H9 (cell line): Measurements from ENCODE around the gene YDJC. TPM values are rescaled to one million over a fixed set of nuclear protein-coding genes. Genes with fewer than 3 reads are reported as not detected.

Source experiments
- DNase-seq: peaks from one replicate; pipeline ENCODE4 v3.0.0-alpha.2; 2017
- H2AFZ ChIP-seq: one replicate; pipeline ENCODE4 v1.6.1; 2013; ENCODE audit warnings: mild to moderate bottlenecking, low read length, control low read depth, moderate library complexity
- H2AK5ac ChIP-seq: 2 replicates; pipeline ENCODE4 v1.6.1; 2013; ENCODE audit warnings: low read length, control low read depth, mixed read lengths; ENCODE audit not compliant: insufficient read length
- H2BK120ac ChIP-seq: one replicate; pipeline ENCODE4 v1.6.1; 2013; ENCODE audit warnings: low read depth, mild to moderate bottlenecking, low read length, control low read depth, inconsistent platforms; ENCODE audit not compliant: poor library complexity, severe bottlenecking
- H2BK12ac ChIP-seq: 2 replicates; pipeline ENCODE4 v1.6.1; 2013; ENCODE audit warnings: low read length, control low read depth, mixed read lengths, low read depth; ENCODE audit not compliant: insufficient read length
- H2BK15ac ChIP-seq: 2 replicates; pipeline ENCODE4 v1.6.1; 2013; ENCODE audit warnings: low read depth, low read length, control low read depth
- H2BK20ac ChIP-seq: one replicate; pipeline ENCODE4 v1.6.1; 2013; ENCODE audit warnings: low read depth, mild to moderate bottlenecking, low read length, control low read depth, inconsistent platforms; ENCODE audit not compliant: poor library complexity, severe bottlenecking
- H2BK5ac ChIP-seq: 2 replicates; pipeline ENCODE4 v1.6.1; 2013; ENCODE audit warnings: low read length, control low read depth, mixed read lengths; ENCODE audit not compliant: insufficient read length
- H3K14ac ChIP-seq: 2 replicates; pipeline ENCODE4 v1.6.1; 2013; ENCODE audit warnings: low read length, control low read depth; ENCODE audit not compliant: insufficient read depth
- H3K18ac ChIP-seq: 2 replicates; pipeline ENCODE4 v1.6.1; 2013; ENCODE audit warnings: low read depth, mild to moderate bottlenecking, mixed read lengths, low read length, control low read depth; ENCODE audit not compliant: insufficient read length
- H3K23ac ChIP-seq: 2 replicates; pipeline ENCODE4 v1.6.1; 2013; ENCODE audit warnings: low read length, control low read depth, mixed read lengths, low read depth; ENCODE audit not compliant: insufficient read length
- H3K23me2 ChIP-seq: 2 replicates; pipeline ENCODE4 v1.6.1; 2013; ENCODE audit warnings: low read depth, mild to moderate bottlenecking, mixed read lengths, low read length, control low read depth; ENCODE audit not compliant: insufficient read length, poor library complexity, severe bottlenecking
- H3K27ac ChIP-seq: 2 replicates; pipeline ENCODE4 v1.5.1; 2013; ENCODE audit warnings: low read length, control low read depth, mixed read lengths, low read depth; ENCODE audit not compliant: insufficient read length
- H3K27me3 ChIP-seq: 2 replicates; pipeline ENCODE4 v1.6.1; 2013; ENCODE audit warnings: low read length, control low read depth, inconsistent platforms; ENCODE audit not compliant: insufficient read depth
- H3K4ac ChIP-seq: 2 replicates; pipeline ENCODE4 v1.6.1; 2013; ENCODE audit warnings: low read depth, mild to moderate bottlenecking, control low read depth, inconsistent platforms, low read length, moderate library complexity
- H3K4me1 ChIP-seq: 2 replicates; pipeline ENCODE4 v1.6.1; 2013; ENCODE audit warnings: low read length, control low read depth, inconsistent platforms; ENCODE audit not compliant: insufficient read depth
- H3K4me2 ChIP-seq: 2 replicates; pipeline ENCODE4 v1.6.1; 2013; ENCODE audit warnings: low read length, control low read depth, mixed read lengths; ENCODE audit not compliant: insufficient read length, insufficient read depth
- H3K56ac ChIP-seq: 2 replicates; pipeline ENCODE4 v1.6.1; 2013; ENCODE audit warnings: low read depth, mild to moderate bottlenecking, mixed read lengths, low read length, control low read depth; ENCODE audit not compliant: insufficient read length
- H3K79me1 ChIP-seq: 2 replicates; pipeline ENCODE4 v1.6.1; 2013; ENCODE audit warnings: low read depth, mild to moderate bottlenecking, moderate library complexity, low read length, control low read depth, inconsistent platforms; ENCODE audit not compliant: insufficient read depth, poor library complexity, severe bottlenecking
- H3K79me2 ChIP-seq: 2 replicates; pipeline ENCODE4 v1.6.1; 2013; ENCODE audit warnings: low read length, control low read depth, inconsistent platforms; ENCODE audit not compliant: insufficient read depth
- H3K9ac ChIP-seq: 2 replicates; pipeline ENCODE4 v1.6.1; 2013; ENCODE audit warnings: low read length, control low read depth, mixed read lengths; ENCODE audit not compliant: insufficient read length; ENCODE audit errors: extremely low read depth
- H3K9me3 ChIP-seq: one replicate; pipeline ENCODE4 v1.6.1; 2013; ENCODE audit warnings: low read depth, low read length, inconsistent platforms; ENCODE audit not compliant: control insufficient read depth
- H3T11ph ChIP-seq: one replicate; pipeline ENCODE4 v1.6.1; 2013; ENCODE audit warnings: mild to moderate bottlenecking, low read length, control low read depth, inconsistent platforms
- H4K20me1 ChIP-seq: one replicate; pipeline ENCODE4 v1.6.1; 2013; ENCODE audit not compliant: control insufficient read depth, insufficient read length, insufficient read depth
- H4K5ac ChIP-seq: 2 replicates; pipeline ENCODE4 v1.6.1; 2013; ENCODE audit warnings: low read depth, mild to moderate bottlenecking, mixed read lengths, low read length, control low read depth; ENCODE audit not compliant: insufficient read length
- H4K8ac ChIP-seq: replicated peaks from 2 replicates; pipeline ENCODE4 v1.6.1; 2013; ENCODE audit warnings: low read length, control low read depth, mixed read lengths, low read depth; ENCODE audit not compliant: insufficient read length
- H4K91ac ChIP-seq: 2 replicates; pipeline ENCODE4 v1.6.1; 2013; ENCODE audit warnings: low read depth, mild to moderate bottlenecking, moderate library complexity, mixed read lengths, low read length, control low read depth; ENCODE audit not compliant: insufficient read length
- H3K27ac Mint-ChIP-seq, 3 experiments: 2 replicates in 2 of 3; 3 replicates in 1 of 3; pipeline ENCODE4 v1.8.0; 2020 to 2021; ENCODE audit warnings: mixed read lengths in 3 of 3, mild to moderate bottlenecking in 1 of 3, moderate library complexity in 1 of 3
- H3K27me3 Mint-ChIP-seq: 2 replicates; pipeline ENCODE4 v1.8.0; 2021; ENCODE audit warnings: low read depth, mild to moderate bottlenecking, moderate library complexity, mixed read lengths
- H3K36me3 Mint-ChIP-seq, 3 experiments: 2 replicates in 2 of 3; 3 replicates in 1 of 3; pipeline ENCODE4 v1.8.0; 2020 to 2021; ENCODE audit warnings: low read depth in 3 of 3, mixed read lengths in 3 of 3; ENCODE audit not compliant: insufficient read depth in 1 of 3
- H3K4me1 Mint-ChIP-seq, 2 experiments: 2 replicates each; pipeline ENCODE4 v1.8.0; 2020; ENCODE audit warnings: mixed read lengths in 2 of 2
- H3K4me3 Mint-ChIP-seq, 2 experiments: 2 replicates in 1 of 2; 3 replicates in 1 of 2; pipeline ENCODE4 v1.8.0; 2020 to 2021; ENCODE audit warnings: mild to moderate bottlenecking in 2 of 2, mixed read lengths in 2 of 2, moderate library complexity in 1 of 2
- H3K9me3 Mint-ChIP-seq, 2 experiments: 2 replicates in 1 of 2; 3 replicates in 1 of 2; pipeline ENCODE4 v1.8.0; 2020; ENCODE audit warnings: mild to moderate bottlenecking in 2 of 2, mixed read lengths in 2 of 2, moderate library complexity in 1 of 2
- WGBS: extraction: QIAGEN DNeasy Blood & Tissue Kit; methylation state at CpG from one replicate; pipeline ENCODE4 v1.1.7; 2013; ENCODE audit warnings: missing lambda C conversion rate, low lambda C conversion rate, mixed read lengths; ENCODE audit not compliant: insufficient read length; ENCODE audit errors: extremely low coverage; 5-methylcytosine and 5-hydroxymethylcytosine counted together
- total RNA-seq: library from RNA; stranded (reverse); gene quantifications from 2 replicates; pipeline ENCODE4 v1.2.1, GENCODE V29; 2021
- TF ChIP-seq, protein P1 (sequence below): fragments of 200-600 bp; sonication (generic); conservative IDR thresholded peaks from 3 replicates; pipeline ENCODE4 v1.8.0; 2021; ENCODE audit warnings: antibody characterized with exemption, mild to moderate bottlenecking

The YDJC gene
- total RNA-seq, 1 experiment from 2014 or later, result 30.2 TPM

DNA sequence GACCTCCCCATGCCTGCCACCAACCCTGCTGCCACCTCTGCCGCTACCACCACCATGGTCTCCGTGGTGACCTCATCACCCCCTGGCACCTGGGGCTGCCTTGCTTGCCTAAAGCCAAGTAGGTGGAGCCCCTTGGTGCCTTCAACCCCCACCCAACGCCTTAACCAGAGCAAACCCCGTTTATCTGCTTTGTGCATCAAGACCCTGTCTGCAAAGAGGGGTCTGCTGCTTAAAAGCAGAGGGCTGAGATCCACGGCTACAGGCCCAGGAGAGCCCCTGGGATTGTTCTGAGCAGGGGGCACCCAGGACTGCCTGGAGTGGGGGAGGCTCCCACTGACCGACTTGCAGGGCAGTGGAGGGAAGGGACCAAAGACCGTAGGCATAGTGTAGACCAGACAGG, 31.1 kb upstream of the YDJC start:
- H3K4me1 Mint-ChIP-seq, result peaks cover 13 to 17% of the 10 kb centered on the region in 2 experiments
- Histone ChIP-seq H4K91ac (no peak overlapping the region), H3K9me3 (no peaks in the 10 kb centered on the region), H4K8ac (no peak overlapping the region), H3K14ac (no peak overlapping the region), H2AFZ (no peak overlapping the region), H3K27me3 (no peaks in the 10 kb centered on the region), H3K27ac (no peak overlapping the region), H3K4me2 (no peak overlapping the region), H3K4me1 (peaks cover 4% of the 10 kb centered on the region; the same call in 1 of the 2 replicates), H2BK20ac (no peak overlapping the region), H4K20me1 (no peaks in the 10 kb centered on the region), H3T11ph (no peak overlapping the region), H3K56ac (no peak overlapping the region), H3K23ac (no peak overlapping the region), H3K23me2 (peaks cover 6% of the 10 kb centered on the region), H2BK15ac (no peak overlapping the region), H3K79me1 (no peaks in the 10 kb centered on the region), H2BK12ac (no peak overlapping the region), H2BK120ac (no peak overlapping the region), H2AK5ac (no peak overlapping the region), H3K9ac (no peak overlapping the region), H3K4ac (no peak overlapping the region), H4K5ac (no peak overlapping the region), H3K79me2 (no peaks in the 10 kb centered on the region), H2BK5ac (no peak overlapping the region), H3K18ac (no peak overlapping the region)
- H3K27ac Mint-ChIP-seq, result no peak overlapping the region
- peaks cover 21% of the 10 kb centered on the region for H3K27me3 Mint-ChIP-seq
- DNase-seq, result no peak
- TF ChIP-seq, protein P1, sequence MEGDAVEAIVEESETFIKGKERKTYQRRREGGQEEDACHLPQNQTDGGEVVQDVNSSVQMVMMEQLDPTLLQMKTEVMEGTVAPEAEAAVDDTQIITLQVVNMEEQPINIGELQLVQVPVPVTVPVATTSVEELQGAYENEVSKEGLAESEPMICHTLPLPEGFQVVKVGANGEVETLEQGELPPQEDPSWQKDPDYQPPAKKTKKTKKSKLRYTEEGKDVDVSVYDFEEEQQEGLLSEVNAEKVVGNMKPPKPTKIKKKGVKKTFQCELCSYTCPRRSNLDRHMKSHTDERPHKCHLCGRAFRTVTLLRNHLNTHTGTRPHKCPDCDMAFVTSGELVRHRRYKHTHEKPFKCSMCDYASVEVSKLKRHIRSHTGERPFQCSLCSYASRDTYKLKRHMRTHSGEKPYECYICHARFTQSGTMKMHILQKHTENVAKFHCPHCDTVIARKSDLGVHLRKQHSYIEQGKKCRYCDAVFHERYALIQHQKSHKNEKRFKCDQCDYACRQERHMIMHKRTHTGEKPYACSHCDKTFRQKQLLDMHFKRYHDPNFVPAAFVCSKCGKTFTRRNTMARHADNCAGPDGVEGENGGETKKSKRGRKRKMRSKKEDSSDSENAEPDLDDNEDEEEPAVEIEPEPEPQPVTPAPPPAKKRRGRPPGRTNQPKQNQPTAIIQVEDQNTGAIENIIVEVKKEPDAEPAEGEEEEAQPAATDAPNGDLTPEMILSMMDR, result no peak
- no peak overlapping the region for H3K4me3 Mint-ChIP-seq
- H3K36me3 Mint-ChIP-seq, result peaks cover 0 to 6% (median 0%) of the 10 kb centered on the region in 3 experiments; a peak in 1 of 7 replicates
- no peaks in the 10 kb centered on the region for H3K9me3 Mint-ChIP-seq
- WGBS, result no CpG with 5 or more reads among the region's 7 CpGs
